HG03354 (cell line): ENCODE results near the gene CLEC4G.
"Not testable (repeated sequence)": the region's sequence is repeated elsewhere in the genome, so short reads cannot be mapped to it uniquely, and the experiment has no call there.

Source experiments
- ATAC-seq: cut with Tn5 transposase; IDR thresholded peaks from one replicate; pipeline ENCODE4 v1.9.1; 2021; ENCODE audit warnings: mild to moderate bottlenecking; ENCODE audit not compliant: unreplicated experiment, poor library complexity, severe bottlenecking

Gene CLEC4G

DNA sequence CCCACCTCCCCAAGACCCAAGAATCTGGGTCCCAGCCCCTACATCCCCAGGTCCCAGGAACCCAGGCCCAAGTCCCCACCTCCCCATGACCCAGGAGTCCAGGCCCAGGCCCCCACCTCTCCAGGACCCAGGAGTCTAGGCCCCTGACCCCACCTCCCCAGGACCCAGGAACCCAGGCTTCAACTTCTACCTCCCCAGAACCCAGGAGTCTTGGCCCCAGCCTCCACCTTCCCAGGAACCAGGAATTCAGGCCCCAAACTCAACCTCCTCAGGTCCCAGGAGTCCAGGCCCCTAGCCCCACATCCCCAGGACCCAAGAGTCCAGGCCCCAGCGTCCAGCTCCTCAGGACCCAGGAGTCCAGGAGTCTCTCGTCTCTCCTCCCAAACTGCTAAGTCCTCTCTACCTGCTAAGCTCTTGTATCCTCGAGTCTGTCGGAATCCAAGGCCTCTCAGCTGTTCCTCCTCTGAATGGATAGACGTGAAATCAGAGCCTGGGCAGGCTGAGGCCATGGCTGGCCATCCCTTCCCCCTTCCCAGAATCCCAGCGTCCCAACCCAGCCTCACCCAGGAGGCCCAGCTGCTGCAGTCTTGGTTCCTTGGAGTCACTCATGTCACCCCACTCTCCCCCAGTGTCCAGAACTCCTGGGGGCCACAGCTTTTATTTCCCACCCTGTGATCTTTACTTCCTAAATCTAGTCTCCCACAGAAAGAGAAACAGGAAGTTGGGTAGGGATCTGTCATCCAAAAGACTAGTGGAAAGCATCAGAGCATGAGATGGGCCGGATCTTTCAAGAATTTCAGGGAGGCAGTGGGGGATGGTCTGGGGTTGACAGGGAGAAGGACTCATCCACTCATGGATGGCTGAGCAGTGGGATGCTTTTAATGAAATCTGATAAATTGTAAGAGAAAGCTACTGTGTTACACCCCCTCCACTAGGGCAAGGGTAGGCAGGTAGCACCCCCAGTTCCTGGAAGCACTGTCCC is 15.3 kb upstream of the CLEC4G start, which contains the start of gene CD209:
Gene CD209 (minus strand): TSS at position 632 of the 982 bp plus-strand sequence. CDS start 23 bp downstream, at position 609.
- ATAC-seq, result no peak

DNA sequence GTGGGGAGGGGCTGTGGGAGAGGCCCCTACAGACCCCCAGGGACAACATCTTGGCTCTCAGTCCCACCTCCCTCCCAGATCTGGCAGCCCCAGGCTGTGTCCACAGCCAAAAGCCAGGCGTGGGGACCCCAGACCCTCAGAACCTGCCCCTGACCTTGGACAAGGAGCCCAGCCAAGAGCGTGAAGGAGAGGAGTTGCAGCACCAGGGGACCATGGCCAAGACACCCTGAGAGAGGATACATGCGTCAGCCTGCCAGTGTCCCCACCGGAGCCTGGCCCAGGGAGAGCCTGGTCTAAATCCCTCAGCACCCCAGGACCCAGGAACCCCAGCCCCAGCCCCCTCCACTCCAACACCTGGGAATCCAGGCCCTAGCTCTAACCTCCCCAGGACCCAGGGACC is 14.4 kb upstream of the CLEC4G start:
- not testable (repeated sequence) for ATAC-seq

DNA sequence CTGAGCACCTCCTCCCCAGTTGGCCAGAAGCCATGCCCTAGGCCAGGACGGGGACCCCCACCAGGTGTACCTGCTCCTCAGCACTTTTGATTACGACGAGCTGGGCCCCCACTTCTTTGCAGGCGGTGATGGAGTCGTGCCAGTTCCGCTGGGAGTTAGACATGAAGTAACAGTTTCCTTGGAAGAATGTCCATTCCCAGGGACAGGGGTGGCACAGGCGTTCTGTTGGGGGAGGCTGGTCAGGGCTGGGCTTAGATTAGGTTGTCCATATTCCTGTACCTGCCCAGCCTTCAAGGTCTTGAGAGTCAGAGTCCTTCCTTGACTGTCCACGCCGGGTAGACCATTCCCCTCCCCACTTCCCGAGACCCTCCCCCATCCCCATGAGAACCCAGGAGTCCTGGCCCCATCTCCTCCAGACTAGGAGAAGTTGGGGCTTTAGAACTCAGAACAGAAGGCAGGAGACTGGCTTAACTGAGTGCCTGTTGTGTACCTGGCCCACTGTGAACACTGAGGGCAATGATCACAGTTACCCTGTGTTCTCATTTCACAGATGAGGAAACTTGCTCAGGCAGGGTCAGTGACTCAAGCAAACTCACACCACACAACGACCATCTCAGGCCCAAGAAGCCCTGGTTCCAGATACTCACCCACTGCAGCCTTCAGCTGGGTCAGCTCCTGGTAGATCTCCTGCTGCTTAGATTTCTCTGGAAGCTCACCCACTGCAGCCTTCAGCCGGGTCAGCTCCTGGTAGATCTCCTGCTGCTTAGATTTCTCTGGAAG is 13.2 kb upstream of the CLEC4G start:
- no peak for ATAC-seq

DNA sequence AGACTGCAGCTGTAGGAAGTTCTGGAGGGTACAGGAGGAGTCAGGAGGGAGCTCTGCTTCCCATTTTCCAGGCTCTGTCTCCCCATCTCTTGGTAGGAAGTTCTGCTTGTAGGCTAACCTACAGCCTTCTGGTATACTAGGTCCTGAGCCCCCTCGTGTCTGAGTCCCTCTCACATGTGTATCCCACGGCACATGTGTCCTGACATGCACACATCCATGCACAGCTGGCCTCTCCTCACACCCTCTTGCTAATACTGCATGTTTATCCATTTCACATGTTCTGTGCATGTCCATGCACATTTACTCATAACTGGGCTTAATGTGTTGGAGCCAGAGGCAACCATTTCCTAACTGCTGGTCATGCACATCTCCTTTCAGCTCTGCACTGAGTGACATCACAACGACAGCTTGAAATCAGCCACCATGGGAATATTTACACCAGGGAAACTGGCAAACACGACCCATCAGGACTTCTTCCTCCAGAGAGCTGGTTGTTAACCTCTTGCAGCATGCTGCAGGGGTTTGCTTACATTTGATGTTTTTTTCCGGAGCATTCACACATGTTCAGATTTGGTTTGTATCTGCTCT is 12.4 kb upstream of the CLEC4G start:
- no peak for ATAC-seq

GRCh38 chr19:7743425-7743841 is 11.5 kb upstream of the CLEC4G start:
- peak; percentile 78 for ATAC-seq

GRCh38 chr19:7742991-7743390 is 11.1 kb upstream of the CLEC4G start:
- ATAC-seq, result no peak

- no peak for ATAC-seq
Observed at GRCh38 chr19:7742575-7742974, 10.7 kb upstream of the CLEC4G start.

DNA sequence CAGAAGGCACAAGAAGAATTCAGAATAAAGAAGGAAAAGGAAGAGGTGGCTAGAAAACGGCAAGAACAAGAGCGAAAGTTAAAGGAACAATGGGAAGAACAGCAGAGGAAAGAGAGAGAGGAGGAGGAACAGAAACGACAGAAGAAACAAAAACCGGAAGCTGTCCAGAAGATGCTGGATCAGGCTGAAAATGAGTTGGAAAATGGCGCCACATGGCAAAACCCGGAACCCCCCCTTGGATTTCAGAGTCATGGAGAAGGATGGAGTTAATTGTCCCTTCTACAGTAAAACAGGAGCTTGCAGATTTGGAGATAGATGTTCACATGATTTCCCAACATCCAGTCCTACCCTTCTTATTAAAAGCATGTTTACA is 8.8 kb upstream of the CLEC4G start:
- ATAC-seq, result no peak

GRCh38 chr19:7739801-7740681 is 8.1 kb upstream of the CLEC4G start:
- ATAC-seq, result no peak

DNA sequence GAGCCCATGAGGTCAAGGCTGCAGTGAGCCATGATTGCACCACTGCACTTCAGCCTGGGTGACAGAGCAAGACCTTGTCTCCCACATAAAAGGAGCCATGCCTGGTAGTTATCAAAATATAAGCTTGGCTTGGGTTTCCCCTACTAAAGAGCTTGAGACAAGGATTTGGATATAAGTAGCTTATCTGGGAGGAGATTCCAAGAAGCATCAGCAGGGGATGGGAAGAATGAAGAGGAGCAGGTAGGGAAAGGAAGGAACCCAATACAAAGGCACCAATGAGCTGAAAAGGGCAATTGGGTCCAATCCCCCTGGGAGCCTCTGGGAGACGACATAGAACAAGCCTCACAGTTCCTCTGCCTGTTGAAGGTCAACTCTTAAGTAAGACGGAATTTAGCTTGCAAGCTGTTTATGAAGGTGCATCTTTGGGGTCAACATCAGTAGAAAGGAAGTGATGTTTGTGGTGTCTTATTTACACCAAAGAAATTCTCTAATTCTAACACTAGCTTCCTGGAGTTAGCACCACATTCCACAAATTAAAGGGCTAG is 7.4 kb upstream of the CLEC4G start:
- ATAC-seq, result no peak

DNA sequence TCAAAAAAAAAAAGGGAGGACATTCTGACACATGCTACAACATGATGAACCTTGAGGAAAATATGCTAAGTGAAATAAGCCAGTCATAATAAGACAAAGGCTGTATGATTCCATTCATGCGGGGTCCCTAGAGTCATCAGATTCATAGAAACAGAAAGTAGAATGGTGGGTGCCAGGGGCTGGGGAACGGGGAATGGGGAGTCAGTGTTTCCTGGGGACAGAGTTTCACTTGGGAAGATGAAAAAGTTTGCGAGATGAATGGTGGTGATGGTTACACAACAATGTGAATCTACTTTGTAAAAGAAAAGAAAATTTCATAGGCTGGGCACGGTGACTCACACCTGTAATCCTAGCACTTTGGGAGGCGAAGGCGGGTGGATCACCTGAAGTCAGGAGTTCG is 6.1 kb upstream of the CLEC4G start:
- no peak for ATAC-seq

DNA sequence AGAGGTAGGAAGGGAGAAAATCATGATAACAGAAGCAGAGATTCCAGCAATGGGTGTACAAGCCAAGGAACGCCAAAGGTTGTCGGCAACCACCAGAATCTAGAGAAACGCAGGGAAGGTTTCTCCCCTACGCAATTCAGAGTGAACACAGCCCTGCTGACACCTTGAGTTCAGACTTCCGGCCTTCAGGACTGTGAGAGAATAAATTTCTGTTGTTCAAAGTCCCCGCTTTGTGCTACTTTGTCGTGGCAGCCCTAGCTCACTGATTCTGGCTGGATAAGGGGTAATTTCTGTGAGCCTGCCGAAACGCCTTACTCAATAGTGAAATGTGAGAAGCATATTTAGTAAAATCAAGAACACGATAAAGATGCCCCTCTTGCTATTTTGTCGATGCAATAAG is 5.3 kb upstream of the CLEC4G start:
- no peak for ATAC-seq

- no peak for ATAC-seq
Observed at GRCh38 chr19:7736148-7736547, 4.2 kb upstream of the CLEC4G start.

GRCh38 chr19:7734220-7735203 is 2.6 kb upstream of the CLEC4G start:
- no peak for ATAC-seq

- ATAC-seq, result no peak
Observed at GRCh38 chr19:7733376-7733775, 1.5 kb upstream of the CLEC4G start.

GRCh38 chr19:7731615-7732014 is 295 bp downstream of the CLEC4G start:
- ATAC-seq, result no peak

DNA sequence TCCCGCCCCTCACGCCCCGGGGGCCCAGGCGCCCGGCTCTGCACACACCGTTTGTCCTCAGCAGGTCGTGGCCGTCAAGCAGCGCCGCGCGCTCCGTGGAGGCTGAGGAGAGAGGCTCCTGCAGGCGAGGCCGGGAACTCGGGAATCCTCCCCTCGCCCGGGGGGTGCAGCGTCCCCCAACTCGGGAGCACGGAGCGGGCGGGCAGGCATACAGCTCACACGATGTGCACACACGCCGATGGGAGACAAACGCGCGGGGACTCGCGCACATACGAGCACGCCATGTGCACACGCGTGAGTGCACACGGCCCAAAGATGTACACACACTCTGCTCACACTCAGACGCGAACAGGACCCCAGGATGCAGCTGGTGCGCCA is 703 bp downstream of the CLEC4G start:
- ATAC-seq, result no peak
